Progenitor cell of endocrine pancreas (in vitro differentiated cells): ENCODE measurements around the gene VPS13C. TPM values are rescaled to one million over a fixed set of nuclear protein-coding genes. Genes with fewer than 3 reads are reported as not detected.
A peak's percentile ranks its signal among the peaks of the same experiment; 100 is the strongest.

Experiments
- DNase-seq: peaks from one replicate; pipeline ENCODE4 v3.0.0; 2021; ENCODE audit warnings: low spot score; ENCODE audit not compliant: unreplicated experiment
- H3K27ac Mint-ChIP-seq: 2 replicates; pipeline ENCODE4 v1.8.0; 2021; ENCODE audit warnings: mild to moderate bottlenecking, moderate library complexity, mixed read lengths
- H3K27me3 Mint-ChIP-seq: 2 replicates; pipeline ENCODE4 v1.8.0; 2021; ENCODE audit warnings: mixed read lengths
- H3K36me3 Mint-ChIP-seq: 2 replicates; pipeline ENCODE4 v1.8.0; 2022; ENCODE audit warnings: mixed read lengths; ENCODE audit not compliant: insufficient read depth
- H3K4me1 Mint-ChIP-seq: 2 replicates; pipeline ENCODE4 v1.8.0; 2021; ENCODE audit warnings: low read depth, mixed read lengths
- H3K4me3 Mint-ChIP-seq: 2 replicates; pipeline ENCODE4 v1.8.0; 2021; ENCODE audit warnings: low read depth, mild to moderate bottlenecking, moderate library complexity, mixed read lengths
- H3K9me3 Mint-ChIP-seq: 2 replicates; pipeline ENCODE4 v1.8.0; 2021; ENCODE audit warnings: low read depth, mixed read lengths
- total RNA-seq: library from RNA; stranded (reverse); gene quantifications from 2 replicates; pipeline ENCODE4 v1.2.1, GENCODE V29; 2021
- TF ChIP-seq, protein P1 (sequence below): fragments of 200-600 bp; sonication (generic); IDR thresholded peaks from one replicate; pipeline ENCODE4 v1.5.0; 2021; ENCODE audit warnings: antibody characterized with exemption, mild to moderate bottlenecking; ENCODE audit not compliant: unreplicated experiment

Gene VPS13C
- total RNA-seq, 1 donor from 2014 or later, result 47.7 TPM

- no peaks in the 10 kb centered on the region for H3K27me3 Mint-ChIP-seq
- TF ChIP-seq, protein P1, sequence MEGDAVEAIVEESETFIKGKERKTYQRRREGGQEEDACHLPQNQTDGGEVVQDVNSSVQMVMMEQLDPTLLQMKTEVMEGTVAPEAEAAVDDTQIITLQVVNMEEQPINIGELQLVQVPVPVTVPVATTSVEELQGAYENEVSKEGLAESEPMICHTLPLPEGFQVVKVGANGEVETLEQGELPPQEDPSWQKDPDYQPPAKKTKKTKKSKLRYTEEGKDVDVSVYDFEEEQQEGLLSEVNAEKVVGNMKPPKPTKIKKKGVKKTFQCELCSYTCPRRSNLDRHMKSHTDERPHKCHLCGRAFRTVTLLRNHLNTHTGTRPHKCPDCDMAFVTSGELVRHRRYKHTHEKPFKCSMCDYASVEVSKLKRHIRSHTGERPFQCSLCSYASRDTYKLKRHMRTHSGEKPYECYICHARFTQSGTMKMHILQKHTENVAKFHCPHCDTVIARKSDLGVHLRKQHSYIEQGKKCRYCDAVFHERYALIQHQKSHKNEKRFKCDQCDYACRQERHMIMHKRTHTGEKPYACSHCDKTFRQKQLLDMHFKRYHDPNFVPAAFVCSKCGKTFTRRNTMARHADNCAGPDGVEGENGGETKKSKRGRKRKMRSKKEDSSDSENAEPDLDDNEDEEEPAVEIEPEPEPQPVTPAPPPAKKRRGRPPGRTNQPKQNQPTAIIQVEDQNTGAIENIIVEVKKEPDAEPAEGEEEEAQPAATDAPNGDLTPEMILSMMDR, result peak; percentile 74
- H3K9me3 Mint-ChIP-seq, result no peaks in the 10 kb centered on the region
- H3K4me3 Mint-ChIP-seq, result no peak overlapping the region
- H3K27ac Mint-ChIP-seq, result no peak overlapping the region
- H3K4me1 Mint-ChIP-seq, result no peaks in the 10 kb centered on the region
- DNase-seq, result no peak
- H3K36me3 Mint-ChIP-seq, result peaks cover 14% of the 10 kb centered on the region
These were observed 188.2 kb downstream of the VPS13C start for GRCh38 chr15:61871926-61872522.

DNA sequence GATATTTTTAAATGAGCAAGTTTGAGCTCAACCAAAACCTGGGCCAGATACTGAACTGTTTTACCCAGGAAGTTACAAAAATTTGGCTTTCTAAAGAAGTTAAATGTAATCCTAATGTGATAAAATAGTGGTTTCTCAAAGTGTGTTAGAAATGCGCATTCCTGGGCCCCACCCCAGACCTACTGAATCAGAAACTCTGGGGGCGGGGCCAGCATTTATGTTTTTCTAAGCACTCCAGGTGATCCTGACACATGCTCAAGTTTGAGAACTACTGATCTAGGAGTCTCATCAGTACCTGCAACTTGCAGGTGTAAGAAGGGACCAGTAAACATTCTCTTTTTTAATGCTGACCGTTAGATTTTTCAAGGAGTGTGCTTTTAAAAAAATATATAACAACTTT lies 190.6 kb downstream of the VPS13C start:
- Mint-ChIP-seq H3K4me1 (no peaks in the 10 kb centered on the region), H3K27me3 (no peaks in the 10 kb centered on the region), H3K4me3 (no peak overlapping the region), H3K36me3 (peaks cover 10% of the 10 kb centered on the region), H3K9me3 (no peaks in the 10 kb centered on the region), H3K27ac (no peak overlapping the region)
- TF ChIP-seq, protein P1, result no peak
- no peak for DNase-seq

DNA sequence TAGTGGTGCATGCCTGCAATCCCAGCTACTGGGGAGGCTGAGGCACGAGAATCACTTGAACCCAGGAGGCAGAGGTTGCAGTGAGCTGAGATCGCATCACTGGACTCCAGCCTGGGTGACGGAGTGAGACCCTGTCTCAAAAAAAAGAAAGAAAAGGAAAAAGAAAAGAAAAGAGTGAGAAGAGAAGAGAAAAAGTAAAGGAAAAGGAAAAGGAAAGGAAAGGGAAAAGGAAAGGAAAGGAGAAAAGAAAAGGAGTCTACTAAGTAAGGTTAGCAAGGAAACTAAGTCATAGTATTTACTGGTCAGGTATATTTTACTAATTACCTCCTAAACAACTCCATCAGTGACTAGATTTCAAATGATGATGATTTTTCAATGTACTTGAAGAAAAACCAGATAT lies 198.3 kb downstream of the VPS13C start:
- Mint-ChIP-seq H3K9me3 (no peaks in the 10 kb centered on the region), H3K36me3 (peaks cover 5% of the 10 kb centered on the region), H3K27ac (no peak overlapping the region), H3K4me3 (no peak overlapping the region), H3K4me1 (no peaks in the 10 kb centered on the region), H3K27me3 (no peaks in the 10 kb centered on the region)
- TF ChIP-seq, protein P1, result no peak
- no peak for DNase-seq

- Mint-ChIP-seq H3K4me3 (no peak overlapping the region), H3K9me3 (no peaks in the 10 kb centered on the region), H3K36me3 (peaks cover 9% of the 10 kb centered on the region), H3K4me1 (no peaks in the 10 kb centered on the region), H3K27me3 (no peaks in the 10 kb centered on the region), H3K27ac (no peak overlapping the region)
- no peak for DNase-seq
- TF ChIP-seq, protein P1, result no peak
These were observed 202.9 kb downstream of the VPS13C start for GRCh38 chr15:61857169-61857829.

GRCh38 chr15:61856295-61856694 lies 204.0 kb downstream of the VPS13C start:
- H3K36me3 Mint-ChIP-seq, result peaks cover 10% of the 10 kb centered on the region
- H3K9me3 Mint-ChIP-seq, result no peaks in the 10 kb centered on the region
- H3K27ac Mint-ChIP-seq, result no peak overlapping the region
- no peaks in the 10 kb centered on the region for H3K27me3 Mint-ChIP-seq
- H3K4me1 Mint-ChIP-seq, result no peaks in the 10 kb centered on the region
- H3K4me3 Mint-ChIP-seq, result no peak overlapping the region
- no peak for DNase-seq
- TF ChIP-seq, protein P1, result peak; percentile 12
